H9 (cell line): Measurements from ENCODE around the gene GCNT2. TPM values are rescaled to one million over a fixed set of nuclear protein-coding genes. Genes with fewer than 3 reads are reported as not detected.
A peak's percentile ranks its signal among the peaks of the same experiment; 100 is the strongest.

Experiments
- DNase-seq: peaks from one replicate; pipeline ENCODE4 v3.0.0-alpha.2; 2017
- H2AFZ ChIP-seq: one replicate; pipeline ENCODE4 v1.6.1; 2013; ENCODE audit warnings: mild to moderate bottlenecking, low read length, control low read depth, moderate library complexity
- H2AK5ac ChIP-seq: 2 replicates; pipeline ENCODE4 v1.6.1; 2013; ENCODE audit warnings: low read length, control low read depth, mixed read lengths; ENCODE audit not compliant: insufficient read length
- H2BK120ac ChIP-seq: one replicate; pipeline ENCODE4 v1.6.1; 2013; ENCODE audit warnings: low read depth, mild to moderate bottlenecking, low read length, control low read depth, inconsistent platforms; ENCODE audit not compliant: poor library complexity, severe bottlenecking
- H2BK12ac ChIP-seq: 2 replicates; pipeline ENCODE4 v1.6.1; 2013; ENCODE audit warnings: low read length, control low read depth, mixed read lengths, low read depth; ENCODE audit not compliant: insufficient read length
- H2BK15ac ChIP-seq: 2 replicates; pipeline ENCODE4 v1.6.1; 2013; ENCODE audit warnings: low read depth, low read length, control low read depth
- H2BK20ac ChIP-seq: one replicate; pipeline ENCODE4 v1.6.1; 2013; ENCODE audit warnings: low read depth, mild to moderate bottlenecking, low read length, control low read depth, inconsistent platforms; ENCODE audit not compliant: poor library complexity, severe bottlenecking
- H2BK5ac ChIP-seq: 2 replicates; pipeline ENCODE4 v1.6.1; 2013; ENCODE audit warnings: low read length, control low read depth, mixed read lengths; ENCODE audit not compliant: insufficient read length
- H3K14ac ChIP-seq: 2 replicates; pipeline ENCODE4 v1.6.1; 2013; ENCODE audit warnings: low read length, control low read depth; ENCODE audit not compliant: insufficient read depth
- H3K18ac ChIP-seq: 2 replicates; pipeline ENCODE4 v1.6.1; 2013; ENCODE audit warnings: low read depth, mild to moderate bottlenecking, mixed read lengths, low read length, control low read depth; ENCODE audit not compliant: insufficient read length
- H3K23ac ChIP-seq: 2 replicates; pipeline ENCODE4 v1.6.1; 2013; ENCODE audit warnings: low read length, control low read depth, mixed read lengths, low read depth; ENCODE audit not compliant: insufficient read length
- H3K23me2 ChIP-seq: 2 replicates; pipeline ENCODE4 v1.6.1; 2013; ENCODE audit warnings: low read depth, mild to moderate bottlenecking, mixed read lengths, low read length, control low read depth; ENCODE audit not compliant: insufficient read length, poor library complexity, severe bottlenecking
- H3K27ac ChIP-seq: 2 replicates; pipeline ENCODE4 v1.5.1; 2013; ENCODE audit warnings: low read length, control low read depth, mixed read lengths, low read depth; ENCODE audit not compliant: insufficient read length
- H3K27me3 ChIP-seq: 2 replicates; pipeline ENCODE4 v1.6.1; 2013; ENCODE audit warnings: low read length, control low read depth, inconsistent platforms; ENCODE audit not compliant: insufficient read depth
- H3K4ac ChIP-seq: 2 replicates; pipeline ENCODE4 v1.6.1; 2013; ENCODE audit warnings: low read depth, mild to moderate bottlenecking, control low read depth, inconsistent platforms, low read length, moderate library complexity
- H3K4me1 ChIP-seq: 2 replicates; pipeline ENCODE4 v1.6.1; 2013; ENCODE audit warnings: low read length, control low read depth, inconsistent platforms; ENCODE audit not compliant: insufficient read depth
- H3K4me2 ChIP-seq: 2 replicates; pipeline ENCODE4 v1.6.1; 2013; ENCODE audit warnings: low read length, control low read depth, mixed read lengths; ENCODE audit not compliant: insufficient read length, insufficient read depth
- H3K56ac ChIP-seq: 2 replicates; pipeline ENCODE4 v1.6.1; 2013; ENCODE audit warnings: low read depth, mild to moderate bottlenecking, mixed read lengths, low read length, control low read depth; ENCODE audit not compliant: insufficient read length
- H3K79me1 ChIP-seq: 2 replicates; pipeline ENCODE4 v1.6.1; 2013; ENCODE audit warnings: low read depth, mild to moderate bottlenecking, moderate library complexity, low read length, control low read depth, inconsistent platforms; ENCODE audit not compliant: insufficient read depth, poor library complexity, severe bottlenecking
- H3K79me2 ChIP-seq: 2 replicates; pipeline ENCODE4 v1.6.1; 2013; ENCODE audit warnings: low read length, control low read depth, inconsistent platforms; ENCODE audit not compliant: insufficient read depth
- H3K9ac ChIP-seq: 2 replicates; pipeline ENCODE4 v1.6.1; 2013; ENCODE audit warnings: low read length, control low read depth, mixed read lengths; ENCODE audit not compliant: insufficient read length; ENCODE audit errors: extremely low read depth
- H3K9me3 ChIP-seq: one replicate; pipeline ENCODE4 v1.6.1; 2013; ENCODE audit warnings: low read depth, low read length, inconsistent platforms; ENCODE audit not compliant: control insufficient read depth
- H3T11ph ChIP-seq: one replicate; pipeline ENCODE4 v1.6.1; 2013; ENCODE audit warnings: mild to moderate bottlenecking, low read length, control low read depth, inconsistent platforms
- H4K20me1 ChIP-seq: one replicate; pipeline ENCODE4 v1.6.1; 2013; ENCODE audit not compliant: control insufficient read depth, insufficient read length, insufficient read depth
- H4K5ac ChIP-seq: 2 replicates; pipeline ENCODE4 v1.6.1; 2013; ENCODE audit warnings: low read depth, mild to moderate bottlenecking, mixed read lengths, low read length, control low read depth; ENCODE audit not compliant: insufficient read length
- H4K8ac ChIP-seq: replicated peaks from 2 replicates; pipeline ENCODE4 v1.6.1; 2013; ENCODE audit warnings: low read length, control low read depth, mixed read lengths, low read depth; ENCODE audit not compliant: insufficient read length
- H4K91ac ChIP-seq: 2 replicates; pipeline ENCODE4 v1.6.1; 2013; ENCODE audit warnings: low read depth, mild to moderate bottlenecking, moderate library complexity, mixed read lengths, low read length, control low read depth; ENCODE audit not compliant: insufficient read length
- H3K27ac Mint-ChIP-seq, 3 experiments: 2 replicates in 2 of 3; 3 replicates in 1 of 3; pipeline ENCODE4 v1.8.0; 2020 to 2021; ENCODE audit warnings: mixed read lengths in 3 of 3, mild to moderate bottlenecking in 1 of 3, moderate library complexity in 1 of 3
- H3K27me3 Mint-ChIP-seq: 2 replicates; pipeline ENCODE4 v1.8.0; 2021; ENCODE audit warnings: low read depth, mild to moderate bottlenecking, moderate library complexity, mixed read lengths
- H3K36me3 Mint-ChIP-seq, 3 experiments: 2 replicates in 2 of 3; 3 replicates in 1 of 3; pipeline ENCODE4 v1.8.0; 2020 to 2021; ENCODE audit warnings: low read depth in 3 of 3, mixed read lengths in 3 of 3; ENCODE audit not compliant: insufficient read depth in 1 of 3
- H3K4me1 Mint-ChIP-seq, 2 experiments: 2 replicates each; pipeline ENCODE4 v1.8.0; 2020; ENCODE audit warnings: mixed read lengths in 2 of 2
- H3K4me3 Mint-ChIP-seq, 2 experiments: 2 replicates in 1 of 2; 3 replicates in 1 of 2; pipeline ENCODE4 v1.8.0; 2020 to 2021; ENCODE audit warnings: mild to moderate bottlenecking in 2 of 2, mixed read lengths in 2 of 2, moderate library complexity in 1 of 2
- H3K9me3 Mint-ChIP-seq, 2 experiments: 2 replicates in 1 of 2; 3 replicates in 1 of 2; pipeline ENCODE4 v1.8.0; 2020; ENCODE audit warnings: mild to moderate bottlenecking in 2 of 2, mixed read lengths in 2 of 2, moderate library complexity in 1 of 2
- CTCF ChIP-seq: fragments of 200-600 bp; sonication (generic); conservative IDR thresholded peaks from 3 replicates; pipeline ENCODE4 v1.8.0; 2021; ENCODE audit warnings: antibody characterized with exemption, mild to moderate bottlenecking
- WGBS: extraction: QIAGEN DNeasy Blood & Tissue Kit; methylation state at CpG from one replicate; pipeline ENCODE4 v1.1.7; 2013; ENCODE audit warnings: missing lambda C conversion rate, low lambda C conversion rate, mixed read lengths; ENCODE audit not compliant: insufficient read length; ENCODE audit errors: extremely low coverage; 5-methylcytosine and 5-hydroxymethylcytosine counted together
- total RNA-seq: library from RNA; stranded (reverse); gene quantifications from 2 replicates; pipeline ENCODE4 v1.2.1, GENCODE V29; 2021

The GCNT2 gene
- total RNA-seq, 1 experiment from 2014 or later: 41.7 TPM

GRCh38 chr6:10676403-10676802, 155.3 kb downstream of the GCNT2 start:
- Mint-ChIP-seq H3K4me1 (peaks cover 0 to 2% of the 10 kb centered on the region in 2 experiments; a peak in 1 of 4 replicates), H3K36me3 (no peaks in the 10 kb centered on the region), H3K27ac (no peak overlapping the region; a peak in 1 of 7 replicates), H3K9me3 (no peaks in the 10 kb centered on the region), H3K4me3 (no peak overlapping the region), H3K27me3 (no peaks in the 10 kb centered on the region)
- no peak overlapping the region for H3K23ac ChIP-seq
- no peaks in the 10 kb centered on the region for H3K79me1 ChIP-seq
- H4K8ac ChIP-seq: no peak overlapping the region
- H3K27me3 ChIP-seq: no peaks in the 10 kb centered on the region
- no peak overlapping the region for H3T11ph ChIP-seq
- no peak overlapping the region for H2BK15ac ChIP-seq
- no peak overlapping the region for H3K56ac ChIP-seq
- no peak overlapping the region for H2BK5ac ChIP-seq
- no peaks in the 10 kb centered on the region for H3K4me1 ChIP-seq
- no peak overlapping the region for H3K18ac ChIP-seq
- H3K4me2 ChIP-seq: no peak overlapping the region
- H2BK20ac ChIP-seq: no peak overlapping the region
- no peak overlapping the region for H2BK120ac ChIP-seq
- H4K91ac ChIP-seq: no peak overlapping the region
- no peak overlapping the region for H3K14ac ChIP-seq
- H3K23me2 ChIP-seq: no peaks in the 10 kb centered on the region
- H4K5ac ChIP-seq: no peak overlapping the region
- H4K20me1 ChIP-seq: no peaks in the 10 kb centered on the region
- H3K4ac ChIP-seq: no peak overlapping the region
- TF ChIP-seq CTCF: no peak
- H3K27ac ChIP-seq: no peak overlapping the region
- DNase-seq: peak; percentile 36
- H2AK5ac ChIP-seq: no peak overlapping the region
- no peaks in the 10 kb centered on the region for H3K79me2 ChIP-seq
- H3K9me3 ChIP-seq: no peaks in the 10 kb centered on the region
- no peak overlapping the region for H2AFZ ChIP-seq
- WGBS: no CpG with 5 or more reads among the region's 7 CpGs
- H2BK12ac ChIP-seq: no peak overlapping the region
- H3K9ac ChIP-seq: no peak overlapping the region
